GM15510 (cell line): Measurements from ENCODE around the gene CCL15.

Experiments used
- POLR2A ChIP-seq: IDR thresholded peaks from 3 replicates; pipeline ENCODE4 v1.6.1; 2011; ENCODE audit warnings: borderline replicate concordance; ENCODE audit not compliant: insufficient read length; ENCODE audit errors: extremely low read depth

Gene CCL15

GRCh38 chr17:36002631-36003030 is 1.3 kb upstream of the CCL15 start:
- TF ChIP-seq POLR2A: no peak

GRCh38 chr17:36001862-36002603 is 680 bp upstream of the CCL15 start:
- TF ChIP-seq POLR2A: no peak

- TF ChIP-seq POLR2A: no peak
Observed at GRCh38 chr17:36000732-36001109, 632 bp downstream of the CCL15 start.

GRCh38 chr17:35998756-35999155 is 2.6 kb downstream of the CCL15 start:
- TF ChIP-seq POLR2A: no peak

- no peak for TF ChIP-seq POLR2A
Observed at GRCh38 chr17:35998018-35998545, 3.3 kb downstream of the CCL15 start.

- TF ChIP-seq POLR2A: no peak
Observed at GRCh38 chr17:35991075-35991474, 10.3 kb downstream of the CCL15 start.

- no peak for TF ChIP-seq POLR2A
Observed at GRCh38 chr17:35988164-35988563, 13.2 kb downstream of the CCL15 start.

- TF ChIP-seq POLR2A: no peak
Observed at GRCh38 chr17:35986643-35987042, 14.7 kb downstream of the CCL15 start, which contains the start of gene CCL14. TSS of gene CCL14 (minus strand) at chr17:35986729. CDS start at chr17:35986649, 80 bp downstream.

- TF ChIP-seq POLR2A: no peak
Observed at GRCh38 chr17:35984140-35984539, 17.2 kb downstream of the CCL15 start.

- no peak for TF ChIP-seq POLR2A
Observed at GRCh38 chr17:35982409-35983191, 18.8 kb downstream of the CCL15 start.

GRCh38 chr17:35981908-35982330 is 19.4 kb downstream of the CCL15 start:
- no peak for TF ChIP-seq POLR2A

GRCh38 chr17:35981246-35981645 is 20.1 kb downstream of the CCL15 start, which contains the start of gene CCL16:
TSS of gene CCL16 (minus strand) at chr17:35981497. CDS start at chr17:35981420, 77 bp downstream.
- no peak for TF ChIP-seq POLR2A

GRCh38 chr17:35978346-35978745 is 23.0 kb downstream of the CCL15 start:
- TF ChIP-seq POLR2A: no peak

- TF ChIP-seq POLR2A: no peak
Observed at GRCh38 chr17:35977509-35977908, 23.8 kb downstream of the CCL15 start.
